Sigmoid colon (tissue), 4 donors: ENCODE data around the gene MC1R.

Experiments
- POLR2A ChIP-seq, 2 donors: fragments of 450-650 bp; IDR thresholded peaks; one replicate each; pipeline ENCODE4 v1.6.1; 2016; ENCODE audit warnings: antibody characterized with exemption in 2 of 2, mild to moderate bottlenecking in 2 of 2, moderate library complexity in 2 of 2
- POLR2AphosphoS5 ChIP-seq, 4 donors: sonication (generic); formaldehyde crosslinking; IDR thresholded peaks; one replicate each; pipeline ENCODE4 v1.6.1; 2017; ENCODE audit warnings: antibody characterized with exemption in 4 of 4
- TF ChIP-seq, protein P1 (sequence below), 4 experiments: fragments of 450-650 bp in 3 of 4; fragments of 200-600 bp in 1 of 4; IDR thresholded peaks; one replicate each; pipeline ENCODE4 v1.5.1; 2016 to 2019; ENCODE audit warnings: antibody characterized with exemption in 4 of 4, mild to moderate bottlenecking in 3 of 4, moderate library complexity in 2 of 4

GRCh38 chr16:89969741-89970410, 51.2 kb downstream of the MC1R start:
- TF ChIP-seq, protein P1, sequence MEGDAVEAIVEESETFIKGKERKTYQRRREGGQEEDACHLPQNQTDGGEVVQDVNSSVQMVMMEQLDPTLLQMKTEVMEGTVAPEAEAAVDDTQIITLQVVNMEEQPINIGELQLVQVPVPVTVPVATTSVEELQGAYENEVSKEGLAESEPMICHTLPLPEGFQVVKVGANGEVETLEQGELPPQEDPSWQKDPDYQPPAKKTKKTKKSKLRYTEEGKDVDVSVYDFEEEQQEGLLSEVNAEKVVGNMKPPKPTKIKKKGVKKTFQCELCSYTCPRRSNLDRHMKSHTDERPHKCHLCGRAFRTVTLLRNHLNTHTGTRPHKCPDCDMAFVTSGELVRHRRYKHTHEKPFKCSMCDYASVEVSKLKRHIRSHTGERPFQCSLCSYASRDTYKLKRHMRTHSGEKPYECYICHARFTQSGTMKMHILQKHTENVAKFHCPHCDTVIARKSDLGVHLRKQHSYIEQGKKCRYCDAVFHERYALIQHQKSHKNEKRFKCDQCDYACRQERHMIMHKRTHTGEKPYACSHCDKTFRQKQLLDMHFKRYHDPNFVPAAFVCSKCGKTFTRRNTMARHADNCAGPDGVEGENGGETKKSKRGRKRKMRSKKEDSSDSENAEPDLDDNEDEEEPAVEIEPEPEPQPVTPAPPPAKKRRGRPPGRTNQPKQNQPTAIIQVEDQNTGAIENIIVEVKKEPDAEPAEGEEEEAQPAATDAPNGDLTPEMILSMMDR (IDR thresholded peaks at IDR 0.05) = no peak
- TF ChIP-seq POLR2AphosphoS5 (IDR thresholded peaks at IDR 0.05) = no peak
- no peak for TF ChIP-seq POLR2A (IDR thresholded peaks at IDR 0.05)
